Measurements from ENCODE around the gene PMF1.

- no peak for TF ChIP-seq POLR2AphosphoS5 (IDR thresholded peaks at IDR 0.05; ENCODE audit: low read depth, low read length)
- no peak for TF ChIP-seq POLR2A (IDR thresholded peaks at IDR 0.05; ENCODE audit: low read depth, low read length)
- TF ChIP-seq TAF1 (IDR thresholded peaks at IDR 0.05; ENCODE audit: borderline replicate concordance, low read depth, low read length) = no peak
These were observed 39.9 kb upstream of the PMF1 start for GRCh38 chr1:156172696-156173470.
